Measurements from ENCODE around the gene CLCN4.

DNA sequence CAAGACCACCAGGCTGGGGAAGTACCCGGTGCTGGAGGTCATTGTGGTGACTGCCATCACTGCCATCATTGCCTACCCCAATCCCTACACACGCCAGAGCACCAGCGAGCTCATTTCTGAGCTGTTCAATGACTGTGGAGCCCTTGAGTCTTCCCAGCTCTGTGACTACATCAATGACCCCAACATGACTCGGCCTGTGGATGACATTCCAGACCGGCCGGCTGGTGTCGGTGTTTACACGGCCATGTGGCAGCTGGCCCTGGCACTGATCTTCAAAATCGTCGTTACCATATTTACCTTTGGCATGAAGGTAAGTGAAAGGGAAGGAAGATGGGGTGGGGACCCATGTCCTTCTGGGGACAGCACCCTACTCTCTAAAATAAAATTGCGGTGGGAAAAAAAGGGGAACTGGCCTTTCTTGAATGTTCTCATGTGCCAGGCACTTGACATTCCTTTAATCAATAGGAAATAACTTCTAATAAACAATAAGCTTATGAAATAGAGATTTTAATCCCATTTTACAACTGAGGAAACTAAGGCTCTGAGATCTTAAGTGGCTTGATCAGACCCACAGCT lies 51.6 kb downstream of the CLCN4 start:
- TF ChIP-seq EZH2 (IDR thresholded peaks at IDR 0.05; ENCODE audit: borderline replicate concordance, low read length) (no peak), CTCF (IDR thresholded peaks at IDR 0.05; ENCODE audit: low read length) (no peak)

Data from OCI-LY1 (cell line).